Neuronal stem cell (in vitro differentiated cells): Measurements from ENCODE around the gene UBAC2.

Experiments used
- DNase-seq: peaks from one replicate; pipeline ENCODE4 v3.0.0-alpha.2; 2013; ENCODE audit warnings: low spot score
- H2AFZ ChIP-seq: one replicate; pipeline ENCODE4 v1.6.1; 2013; ENCODE audit warnings: mild to moderate bottlenecking, low read length, inconsistent platforms
- H2AK5ac ChIP-seq: 2 replicates; pipeline ENCODE4 v1.6.1; 2013; ENCODE audit warnings: low read depth, mild to moderate bottlenecking, inconsistent platforms, low read length, moderate library complexity, mixed read lengths
- H2BK120ac ChIP-seq: 2 replicates; pipeline ENCODE4 v1.6.1; 2013; ENCODE audit warnings: low read depth, mild to moderate bottlenecking, inconsistent platforms, low read length, moderate library complexity, mixed read lengths
- H2BK12ac ChIP-seq: one replicate; pipeline ENCODE4 v1.6.1; 2013; ENCODE audit warnings: low read length, inconsistent platforms
- H2BK15ac ChIP-seq: 2 replicates; pipeline ENCODE4 v1.6.1; 2013; ENCODE audit warnings: mild to moderate bottlenecking, low read length, inconsistent platforms, mixed read lengths
- H2BK5ac ChIP-seq: one replicate; pipeline ENCODE4 v1.6.1; 2013; ENCODE audit warnings: inconsistent platforms, mild to moderate bottlenecking, low read length, moderate library complexity
- H3K14ac ChIP-seq: one replicate; pipeline ENCODE4 v1.6.1; 2013; ENCODE audit warnings: low read length, inconsistent platforms
- H3K18ac ChIP-seq: 2 replicates; pipeline ENCODE4 v1.6.1; 2013; ENCODE audit warnings: low read length, inconsistent platforms
- H3K23ac ChIP-seq: 2 replicates; pipeline ENCODE4 v1.6.1; 2013; ENCODE audit warnings: low read depth, mild to moderate bottlenecking, mixed read lengths, low read length, inconsistent platforms; ENCODE audit not compliant: poor library complexity
- H3K27ac ChIP-seq: replicated peaks from 3 replicates; pipeline ENCODE4 v1.5.1; 2013; ENCODE audit warnings: low read length, inconsistent platforms
- H3K27me3 ChIP-seq, 3 experiments: 2 replicates each; pipeline ENCODE4 v1.6.1; 2013; ENCODE audit warnings: low read length in 3 of 3, mild to moderate bottlenecking in 2 of 3, inconsistent platforms in 1 of 3, low read depth in 1 of 3, mixed read lengths in 1 of 3, moderate library complexity in 1 of 3; ENCODE audit not compliant: control insufficient read depth in 3 of 3, insufficient read depth in 3 of 3
- H3K36me3 ChIP-seq, 2 donors: replicated peaks in 1 of 2; 2 replicates each; pipeline ENCODE4 v1.6.1; 2013; ENCODE audit warnings: low read length in 2 of 2; ENCODE audit not compliant: control insufficient read depth in 2 of 2, insufficient read depth in 2 of 2
- H3K4ac ChIP-seq: 2 replicates; pipeline ENCODE4 v1.6.1; 2013; ENCODE audit warnings: inconsistent platforms, mild to moderate bottlenecking, low read length, moderate library complexity
- H3K4me1 ChIP-seq, 2 donors: 1 replicate in 1 of 2; 2 replicates in 1 of 2; pipeline ENCODE4 v1.6.1; 2013; ENCODE audit warnings: low read length in 2 of 2, low read depth in 1 of 2; ENCODE audit not compliant: control insufficient read depth in 2 of 2, insufficient read depth in 1 of 2
- H3K4me2 ChIP-seq: one replicate; pipeline ENCODE4 v1.6.1; 2013; ENCODE audit warnings: mild to moderate bottlenecking, low read length, inconsistent platforms; ENCODE audit not compliant: insufficient read depth, poor library complexity, severe bottlenecking
- H3K4me3 ChIP-seq, 2 donors: 2 replicates each; pipeline ENCODE4 v1.5.1; 2013; ENCODE audit warnings: low read length in 2 of 2, mild to moderate bottlenecking in 2 of 2, inconsistent platforms in 1 of 2, moderate library complexity in 1 of 2
- H3K79me1 ChIP-seq: one replicate; pipeline ENCODE4 v1.6.1; 2013; ENCODE audit warnings: low read depth, mild to moderate bottlenecking, inconsistent platforms, low read length, moderate library complexity
- H3K9ac ChIP-seq: one replicate; pipeline ENCODE4 v1.6.1; 2013; ENCODE audit warnings: mild to moderate bottlenecking, low read depth, low read length, inconsistent platforms; ENCODE audit not compliant: poor library complexity
- H3K9me3 ChIP-seq, 2 donors: replicated peaks in 1 of 2; 2 replicates each; pipeline versions ENCODE3 to v1.6.1; 2013; ENCODE audit warnings: low read length in 2 of 2, mild to moderate bottlenecking in 2 of 2, inconsistent platforms in 1 of 2, low read depth in 1 of 2, mixed read lengths in 1 of 2, moderate library complexity in 1 of 2; ENCODE audit not compliant: control insufficient read depth in 2 of 2, insufficient read depth in 1 of 2
- H4K8ac ChIP-seq: one replicate; pipeline ENCODE4 v1.6.1; 2013; ENCODE audit warnings: low read depth, mild to moderate bottlenecking, inconsistent platforms, low read length, moderate library complexity
- H4K91ac ChIP-seq: one replicate; pipeline ENCODE4 v1.6.1; 2013; ENCODE audit warnings: low read length, low read depth, mild to moderate bottlenecking, inconsistent platforms; ENCODE audit not compliant: poor library complexity
- WGBS, 2 donors: extraction: QIAGEN DNeasy Blood & Tissue Kit; methylation state at CpG; one replicate each; pipeline ENCODE4 v1.1.7; 2013; ENCODE audit warnings: missing lambda C conversion rate in 2 of 2, mixed read lengths in 1 of 2; ENCODE audit not compliant: insufficient read length in 2 of 2, insufficient replicate concordance in 1 of 2; ENCODE audit errors: extremely low coverage in 2 of 2; 5-methylcytosine and 5-hydroxymethylcytosine counted together

UBAC2 gene

GRCh38 chr13:99192480-99192879 lies 8.2 kb upstream of the UBAC2 start:
- no peak for DNase-seq
- H3K23ac ChIP-seq: no peak overlapping the region
- peaks cover 0 to 4% (median 0%) of the 10 kb centered on the region in 3 experiments for H3K27me3 ChIP-seq
- H3K14ac ChIP-seq: no peak overlapping the region
- no peaks in the 10 kb centered on the region for H3K4me1 ChIP-seq
- H2BK5ac ChIP-seq: no peak overlapping the region
- H3K9ac ChIP-seq: no peak overlapping the region
- no peaks in the 10 kb centered on the region for H3K79me1 ChIP-seq
- no peak overlapping the region for H3K4me2 ChIP-seq
- H2BK12ac ChIP-seq: no peak overlapping the region
- no peak overlapping the region for H4K91ac ChIP-seq
- no peak overlapping the region for H3K4me3 ChIP-seq
- H4K8ac ChIP-seq: no peak overlapping the region
- no peaks in the 10 kb centered on the region for H3K36me3 ChIP-seq
- no peak overlapping the region for H2AFZ ChIP-seq
- no peak overlapping the region for H2AK5ac ChIP-seq
- no peak overlapping the region for H3K18ac ChIP-seq
- no peaks in the 10 kb centered on the region for H3K9me3 ChIP-seq
- H2BK120ac ChIP-seq: no peak overlapping the region
- H3K27ac ChIP-seq: no peak overlapping the region
- H3K4ac ChIP-seq: no peak overlapping the region
- no peak overlapping the region for H2BK15ac ChIP-seq

DNA sequence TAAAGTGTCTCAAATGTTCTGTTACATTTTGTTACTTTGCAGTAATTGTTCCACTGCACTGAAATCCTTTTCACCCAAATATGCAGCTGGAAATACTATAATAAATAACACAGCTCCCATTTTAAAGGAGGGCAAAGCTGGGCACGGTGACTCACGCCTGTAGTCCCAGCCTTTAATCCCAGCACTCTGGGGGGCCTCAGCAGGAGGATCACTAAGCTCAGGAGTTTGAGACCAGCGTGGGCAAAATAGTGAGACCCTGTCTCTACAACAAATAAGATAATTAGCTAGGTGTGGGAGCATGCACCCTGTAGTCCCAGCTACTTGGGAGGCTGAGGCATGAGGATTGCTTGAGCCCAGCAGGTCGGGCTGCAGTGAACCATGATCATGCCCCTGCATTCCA lies 7.5 kb upstream of the UBAC2 start:
- no peak overlapping the region for H3K23ac ChIP-seq

GRCh38 chr13:99196466-99197116 lies 4.1 kb upstream of the UBAC2 start:
- Histone ChIP-seq H2BK120ac (no peak overlapping the region), H3K4me1 (peaks cover 0 to 2% of the 10 kb centered on the region in 2 donors), H3K27me3 (no peaks in the 10 kb centered on the region), H2BK5ac (no peak overlapping the region), H3K9me3 (no peaks in the 10 kb centered on the region), H3K9ac (no peak overlapping the region), H4K91ac (no peak overlapping the region), H4K8ac (no peak overlapping the region), H2BK12ac (no peak overlapping the region), H3K27ac (no peak overlapping the region), H3K18ac (no peak overlapping the region), H2AK5ac (no peak overlapping the region), H3K4me2 (no peak overlapping the region), H3K4ac (no peak overlapping the region), H3K4me3 (no peak overlapping the region), H2AFZ (no peak overlapping the region), H2BK15ac (no peak overlapping the region), H3K14ac (no peak overlapping the region), H3K36me3 (no peaks in the 10 kb centered on the region), H3K23ac (no peak overlapping the region), H3K79me1 (peaks cover 3% of the 10 kb centered on the region)
- no peak for DNase-seq
- no CpG with 5 or more reads among the region's 5 CpGs for WGBS, 2 donors

More for the DNA sequence above, 7.5 kb upstream of the UBAC2 start:
- no peak overlapping the region for H3K4ac ChIP-seq
- H3K18ac ChIP-seq: no peak overlapping the region
- DNase-seq: no peak
- H3K36me3 ChIP-seq: no peaks in the 10 kb centered on the region
- H3K79me1 ChIP-seq: no peaks in the 10 kb centered on the region
- no peak overlapping the region for H2BK120ac ChIP-seq
- no peak overlapping the region for H3K4me2 ChIP-seq
- H2BK5ac ChIP-seq: no peak overlapping the region
- no peak overlapping the region for H4K8ac ChIP-seq
- no peaks in the 10 kb centered on the region for H3K4me1 ChIP-seq
- H3K4me3 ChIP-seq: no peak overlapping the region
- no peak overlapping the region for H2AK5ac ChIP-seq
- peaks cover 0 to 4% (median 0%) of the 10 kb centered on the region in 3 experiments for H3K27me3 ChIP-seq
- no CpG with 5 or more reads among the region's 4 CpGs for WGBS, 2 donors
- H3K14ac ChIP-seq: no peak overlapping the region
- H3K9me3 ChIP-seq: no peaks in the 10 kb centered on the region
- no peak overlapping the region for H2BK15ac ChIP-seq
- no peak overlapping the region for H3K27ac ChIP-seq
- no peak overlapping the region for H4K91ac ChIP-seq
- no peak overlapping the region for H3K9ac ChIP-seq
- no peak overlapping the region for H2AFZ ChIP-seq
- H2BK12ac ChIP-seq: no peak overlapping the region

GRCh38 chr13:99197117-99197651 lies 3.5 kb upstream of the UBAC2 start:
- no peak overlapping the region for H4K91ac ChIP-seq
- no peak for DNase-seq
- no peak overlapping the region for H3K23ac ChIP-seq
- H3K4me1 ChIP-seq: peaks cover 0 to 2% of the 10 kb centered on the region in 2 donors
- no peak overlapping the region for H2BK12ac ChIP-seq
- no peak overlapping the region for H2BK120ac ChIP-seq
- H2BK5ac ChIP-seq: no peak overlapping the region
- no peaks in the 10 kb centered on the region for H3K9me3 ChIP-seq
- H3K36me3 ChIP-seq: no peaks in the 10 kb centered on the region
- H2BK15ac ChIP-seq: no peak overlapping the region
- H3K27me3 ChIP-seq: no peaks in the 10 kb centered on the region
- H3K27ac ChIP-seq: no peak overlapping the region
- no peak overlapping the region for H3K14ac ChIP-seq
- no peak overlapping the region for H4K8ac ChIP-seq
- no peak overlapping the region for H3K4me3 ChIP-seq
- H2AK5ac ChIP-seq: no peak overlapping the region
- no peak overlapping the region for H3K18ac ChIP-seq
- H3K79me1 ChIP-seq: peaks cover 3% of the 10 kb centered on the region
- no peak overlapping the region for H3K4me2 ChIP-seq
- H3K4ac ChIP-seq: no peak overlapping the region
- WGBS, 2 donors: no CpG with 5 or more reads among the region's 5 CpGs
- no peak overlapping the region for H3K9ac ChIP-seq
- no peak overlapping the region for H2AFZ ChIP-seq
